ENCODE results near the gene ADAM10. TPM values are rescaled to one million over a fixed set of nuclear protein-coding genes. Genes with fewer than 3 reads are reported as not detected.

Gene ADAM10
- polyA plus RNA-seq, 1 donor (not counting 4 experiments of a cell fraction or from before 2014, with no cell fraction given), result 198 TPM

DNA sequence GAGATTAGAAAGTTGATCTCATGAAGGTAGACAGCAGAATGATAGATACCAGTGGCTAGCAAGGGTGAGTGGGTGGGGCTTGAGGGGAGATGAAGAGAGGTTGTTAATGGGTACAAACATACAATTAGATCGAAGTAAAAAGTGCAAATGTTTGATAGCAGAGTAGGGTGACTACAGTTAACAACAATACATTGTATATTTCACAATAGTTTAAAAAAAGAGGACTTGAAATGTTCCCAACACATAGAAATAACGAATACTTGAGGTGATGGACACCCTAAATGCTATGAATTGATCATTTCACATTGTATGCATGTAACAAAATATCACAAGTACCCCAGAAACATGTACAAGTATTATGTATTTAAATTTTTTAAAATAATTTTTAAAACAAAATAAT is 47.3 kb downstream of the ADAM10 start:
- no peaks in the 10 kb centered on the region for H3K27me3 ChIP-seq (ENCODE audit: control insufficient read depth, extremely low read depth, insufficient read depth, low read length)
- H3K27ac ChIP-seq (ENCODE audit: control insufficient read depth, insufficient read depth, low read length), result no peak overlapping the region
- H2AFZ ChIP-seq (ENCODE audit: control insufficient read depth, low read length), result no peak overlapping the region
- no peaks in the 10 kb centered on the region for H3K9me3 ChIP-seq (ENCODE audit: control insufficient read depth, low read depth, low read length)
- H3K79me2 ChIP-seq (ENCODE audit: control insufficient read depth, insufficient read depth, low read length), result peaks cover 85% of the 10 kb centered on the region
- TF ChIP-seq, protein P1, sequence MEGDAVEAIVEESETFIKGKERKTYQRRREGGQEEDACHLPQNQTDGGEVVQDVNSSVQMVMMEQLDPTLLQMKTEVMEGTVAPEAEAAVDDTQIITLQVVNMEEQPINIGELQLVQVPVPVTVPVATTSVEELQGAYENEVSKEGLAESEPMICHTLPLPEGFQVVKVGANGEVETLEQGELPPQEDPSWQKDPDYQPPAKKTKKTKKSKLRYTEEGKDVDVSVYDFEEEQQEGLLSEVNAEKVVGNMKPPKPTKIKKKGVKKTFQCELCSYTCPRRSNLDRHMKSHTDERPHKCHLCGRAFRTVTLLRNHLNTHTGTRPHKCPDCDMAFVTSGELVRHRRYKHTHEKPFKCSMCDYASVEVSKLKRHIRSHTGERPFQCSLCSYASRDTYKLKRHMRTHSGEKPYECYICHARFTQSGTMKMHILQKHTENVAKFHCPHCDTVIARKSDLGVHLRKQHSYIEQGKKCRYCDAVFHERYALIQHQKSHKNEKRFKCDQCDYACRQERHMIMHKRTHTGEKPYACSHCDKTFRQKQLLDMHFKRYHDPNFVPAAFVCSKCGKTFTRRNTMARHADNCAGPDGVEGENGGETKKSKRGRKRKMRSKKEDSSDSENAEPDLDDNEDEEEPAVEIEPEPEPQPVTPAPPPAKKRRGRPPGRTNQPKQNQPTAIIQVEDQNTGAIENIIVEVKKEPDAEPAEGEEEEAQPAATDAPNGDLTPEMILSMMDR (optimal IDR thresholded peaks at IDR 0.05 in 1 of 3, IDR thresholded peaks at IDR 0.05 in 1 of 3, conservative IDR thresholded peaks at IDR 0.05 in 1 of 3; ENCODE audit: extremely low read depth in 1 of 3, insufficient read depth in 2 of 3, low read length in 3 of 3), result no peak
- TF ChIP-seq EZH2 (IDR thresholded peaks at IDR 0.05; ENCODE audit: low read length), result no peak
- H3K4me2 ChIP-seq (ENCODE audit: control insufficient read depth, extremely low read depth, insufficient read depth, low read depth, low read length), result no peak overlapping the region
- no peaks in the 10 kb centered on the region for H3K4me1 ChIP-seq (ENCODE audit: control insufficient read depth, extremely low read depth, insufficient read depth, low read length)
- no peak overlapping the region for H3K9ac ChIP-seq (ENCODE audit: control insufficient read depth, extremely low read depth, insufficient read depth, low read length)
- FAIRE-seq (no peak), DNase-seq (ENCODE audit: low read depth, low spot score) (no peak)
- H3K9me1 ChIP-seq (ENCODE audit: control insufficient read depth, extremely low read depth, insufficient read depth, low read length), result no peaks in the 10 kb centered on the region
- H3K36me3 ChIP-seq (ENCODE audit: control insufficient read depth in 2 of 2, extremely low read depth in 1 of 2, insufficient read depth in 2 of 2, low read length in 2 of 2), result peaks cover 0 to 6% of the 10 kb centered on the region in 2 experiments
- dilution Hi-C loops (cut with MboI; ENCODE audit: extremely low pct_ligation_motif_present, low sequenced_read_pairs), result no loop called here
- H4K20me1 ChIP-seq (ENCODE audit: control insufficient read depth, extremely low read depth, insufficient read depth, low read length), result peaks cover 4% of the 10 kb centered on the region
- no peak overlapping the region for H3K4me3 ChIP-seq (ENCODE audit: control insufficient read depth in 2 of 3, extremely low read depth in 1 of 3, insufficient read depth in 2 of 3, low read depth in 1 of 3, low read length in 3 of 3)

DNA sequence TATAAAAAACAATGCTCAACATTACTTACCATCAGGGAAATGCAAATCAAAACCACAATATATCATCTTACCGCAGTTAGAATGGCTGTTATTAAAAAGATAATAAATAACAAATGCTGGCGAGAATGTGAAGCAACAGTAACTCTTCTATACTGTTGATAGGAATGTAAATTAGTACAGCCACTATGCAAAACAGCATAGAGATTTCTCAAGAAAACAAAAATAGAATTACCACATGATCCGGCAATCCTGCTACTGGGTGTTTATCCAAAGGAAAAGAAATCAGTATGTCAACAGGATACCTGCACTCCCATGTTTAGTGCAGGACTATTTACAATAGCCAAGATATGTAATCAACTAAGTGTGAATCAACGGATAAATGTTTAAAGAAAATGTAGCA is 48.1 kb downstream of the ADAM10 start:
- Histone ChIP-seq H4K20me1 (ENCODE audit: control insufficient read depth, extremely low read depth, insufficient read depth, low read length) (peaks cover 10% of the 10 kb centered on the region), H3K79me2 (ENCODE audit: control insufficient read depth, insufficient read depth, low read length) (peaks cover 88% of the 10 kb centered on the region), H3K9me1 (ENCODE audit: control insufficient read depth, extremely low read depth, insufficient read depth, low read length) (no peaks in the 10 kb centered on the region), H3K4me2 (ENCODE audit: control insufficient read depth, extremely low read depth, insufficient read depth, low read depth, low read length) (no peak overlapping the region), H3K27me3 (ENCODE audit: control insufficient read depth, extremely low read depth, insufficient read depth, low read length) (no peaks in the 10 kb centered on the region), H3K36me3 (ENCODE audit: control insufficient read depth in 2 of 2, extremely low read depth in 1 of 2, insufficient read depth in 2 of 2, low read length in 2 of 2) (peaks cover 0 to 11% of the 10 kb centered on the region in 2 experiments), H3K9me3 (ENCODE audit: control insufficient read depth, low read depth, low read length) (no peaks in the 10 kb centered on the region), H3K27ac (ENCODE audit: control insufficient read depth, insufficient read depth, low read length) (no peak overlapping the region), H3K4me3 (ENCODE audit: control insufficient read depth in 2 of 3, extremely low read depth in 1 of 3, insufficient read depth in 2 of 3, low read depth in 1 of 3, low read length in 3 of 3) (no peak overlapping the region), H2AFZ (ENCODE audit: control insufficient read depth, low read length) (no peak overlapping the region), H3K9ac (ENCODE audit: control insufficient read depth, extremely low read depth, insufficient read depth, low read length) (no peak overlapping the region), H3K4me1 (ENCODE audit: control insufficient read depth, extremely low read depth, insufficient read depth, low read length) (no peaks in the 10 kb centered on the region)
- no peak for DNase-seq (ENCODE audit: low read depth, low spot score)
- TF ChIP-seq, protein P1 (optimal IDR thresholded peaks at IDR 0.05 in 1 of 3, IDR thresholded peaks at IDR 0.05 in 1 of 3, conservative IDR thresholded peaks at IDR 0.05 in 1 of 3; ENCODE audit: extremely low read depth in 1 of 3, insufficient read depth in 2 of 3, low read length in 3 of 3), result no peak
- TF ChIP-seq EZH2 (IDR thresholded peaks at IDR 0.05; ENCODE audit: low read length), result no peak
- no peak for FAIRE-seq
- dilution Hi-C loops (cut with MboI; ENCODE audit: extremely low pct_ligation_motif_present, low sequenced_read_pairs), result no loop called here
